AG04449 (cell line): Measurements from ENCODE around the gene KIF1B.

Experiments
- CTCF ChIA-PET: fragments of 350-600 bp; formaldehyde crosslinking; extraction: SDS; loops from one replicate; lab custom pipeline; 2021; ENCODE audit warnings: antibody characterized with exemption; lab: Yijun Ruan, JAX
- POLR2A ChIA-PET: fragments of 400-600, 350-600 bp; formaldehyde crosslinking; extraction: SDS; loops from one replicate; lab custom pipeline; 2020; ENCODE audit warnings: antibody characterized with exemption, inconsistent platforms; lab: Yijun Ruan, JAX
- DNase-seq: peaks from one replicate; pipeline ENCODE4 v3.0.0-alpha.2; 2010; ENCODE audit warnings: low read depth, low spot score
- H3K4me3 ChIP-seq: 2 replicates; pipeline ENCODE4 v1.5.1; 2011; ENCODE audit warnings: low read depth, mild to moderate bottlenecking, control low read depth, low read length
- TF ChIP-seq, protein P1 (sequence below): IDR thresholded peaks from one replicate; pipeline ENCODE4 v1.5.1; 2011; ENCODE audit warnings: mild to moderate bottlenecking, moderate library complexity, low read length, control low read depth, inconsistent platforms; ENCODE audit not compliant: insufficient read depth; ENCODE audit errors: missing control alignments

Gene KIF1B

DNA sequence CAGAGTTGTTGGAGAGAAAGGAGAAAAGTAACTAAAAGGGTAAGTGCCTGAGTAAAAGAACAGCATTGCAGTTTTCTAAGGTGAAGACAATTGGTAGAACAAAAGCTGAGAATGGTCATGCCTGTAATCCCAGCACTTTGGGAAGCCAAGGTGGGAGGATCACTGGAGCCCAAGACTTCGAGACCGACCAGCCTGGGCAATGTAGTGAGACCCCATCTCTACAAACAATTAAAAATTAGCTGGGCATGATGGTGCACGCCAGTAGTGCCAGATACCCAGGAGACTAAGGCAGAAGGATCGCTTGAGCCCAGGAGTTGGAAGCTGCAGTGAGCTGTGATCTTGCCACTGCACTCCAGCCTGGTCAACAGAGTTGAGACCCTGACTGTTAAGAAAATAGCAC is 173.3 kb downstream of the KIF1B start:
- ChIA-PET CTCF (interaction anchor here (5.8 kb wide), 1 partner anchor 46 kb away, joined by 34 read pairs; the partner anchor contains the start of gene CENPS), POLR2A (no interaction called here)
- no peak for DNase-seq
- no peak overlapping the region for H3K4me3 ChIP-seq
- TF ChIP-seq, protein P1, sequence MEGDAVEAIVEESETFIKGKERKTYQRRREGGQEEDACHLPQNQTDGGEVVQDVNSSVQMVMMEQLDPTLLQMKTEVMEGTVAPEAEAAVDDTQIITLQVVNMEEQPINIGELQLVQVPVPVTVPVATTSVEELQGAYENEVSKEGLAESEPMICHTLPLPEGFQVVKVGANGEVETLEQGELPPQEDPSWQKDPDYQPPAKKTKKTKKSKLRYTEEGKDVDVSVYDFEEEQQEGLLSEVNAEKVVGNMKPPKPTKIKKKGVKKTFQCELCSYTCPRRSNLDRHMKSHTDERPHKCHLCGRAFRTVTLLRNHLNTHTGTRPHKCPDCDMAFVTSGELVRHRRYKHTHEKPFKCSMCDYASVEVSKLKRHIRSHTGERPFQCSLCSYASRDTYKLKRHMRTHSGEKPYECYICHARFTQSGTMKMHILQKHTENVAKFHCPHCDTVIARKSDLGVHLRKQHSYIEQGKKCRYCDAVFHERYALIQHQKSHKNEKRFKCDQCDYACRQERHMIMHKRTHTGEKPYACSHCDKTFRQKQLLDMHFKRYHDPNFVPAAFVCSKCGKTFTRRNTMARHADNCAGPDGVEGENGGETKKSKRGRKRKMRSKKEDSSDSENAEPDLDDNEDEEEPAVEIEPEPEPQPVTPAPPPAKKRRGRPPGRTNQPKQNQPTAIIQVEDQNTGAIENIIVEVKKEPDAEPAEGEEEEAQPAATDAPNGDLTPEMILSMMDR = no peak

GRCh38 chr1:10384219-10384618 is 173.8 kb downstream of the KIF1B start:
- ChIA-PET POLR2A (no interaction called here), CTCF (interaction anchor here (5.8 kb wide), 1 partner anchor 46 kb away, joined by 34 read pairs; the partner anchor contains the start of gene CENPS)
- no peak overlapping the region for H3K4me3 ChIP-seq
- TF ChIP-seq, protein P1 = no peak
- DNase-seq = no peak

GRCh38 chr1:10386761-10387676 is 176.6 kb downstream of the KIF1B start:
- no peak overlapping the region for H3K4me3 ChIP-seq
- TF ChIP-seq, protein P1 = no peak
- ChIA-PET POLR2A (interaction anchor here (2.0 kb wide), 1 partner anchor 12 kb away, joined by 23 read pairs; the partner anchor contains the start of gene PGD), CTCF (interaction anchor here (1.2 to 5.8 kb wide), 6 partner anchors 10 to 177 kb away, joined by 3 to 47 read pairs (median 16); partner anchors contain the start of genes CENPS, KIF1B and PGD)
- no peak for DNase-seq

- peak; percentile 65 for DNase-seq
- ChIA-PET CTCF (interaction anchor here (0.6 to 5.8 kb wide), 9 partner anchors 8 to 181 kb away, joined by 3 to 47 read pairs (median 5); partner anchors contain the start of genes CENPS, KIF1B and PGD), POLR2A (interaction anchor here (0.9 to 2.0 kb wide), 2 partner anchors 11 to 29 kb away, joined by 4 to 23 read pairs; partner anchors contain the start of gene PGD)
- H3K4me3 ChIP-seq = peak overlapping the region; percentile 13; the same call in 1 of the 2 replicates
- TF ChIP-seq, protein P1 = peak; percentile 17
Observed at GRCh38 chr1:10387677-10388386, 177.5 kb downstream of the KIF1B start.

DNA sequence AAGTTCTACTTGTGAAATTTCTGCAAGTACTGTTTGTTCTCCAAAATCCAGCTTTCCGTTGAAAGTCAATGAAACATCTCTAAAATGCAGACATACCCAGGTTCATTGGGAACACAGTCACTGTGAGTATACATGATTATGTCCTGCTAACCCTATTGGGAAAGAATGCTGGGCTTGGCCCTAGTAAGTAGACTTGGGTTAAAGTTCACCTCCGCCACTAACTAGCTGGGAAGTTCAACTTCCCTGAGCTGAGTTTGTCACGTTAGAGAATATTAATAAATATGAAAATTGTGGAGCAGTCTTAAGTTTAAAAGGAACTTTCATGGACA is 178.0 kb downstream of the KIF1B start:
- ChIA-PET CTCF (interaction anchor here (0.6 to 5.8 kb wide), 7 partner anchors 8 to 181 kb away, joined by 3 to 47 read pairs (median 9); partner anchors contain the start of genes CENPS, KIF1B and PGD), POLR2A (interaction anchor here (0.9 to 2.0 kb wide), 2 partner anchors 10 to 28 kb away, joined by 4 to 23 read pairs; partner anchors contain the start of gene PGD)

More for the DNA sequence above, 178.0 kb downstream of the KIF1B start:
- no peak for DNase-seq
- TF ChIP-seq, protein P1 = no peak
- H3K4me3 ChIP-seq = no peak overlapping the region
